RWPE1 (cell line): Measurements from ENCODE around the gene ANO2.

Source experiments
- CTCF ChIA-PET: fragments of 350-600 bp; sonication (Branson Sonifier 250); formaldehyde crosslinking; extraction: SDS; loops from one replicate; lab custom pipeline; 2021; lab: Yijun Ruan, JAX
- POLR2A ChIA-PET: fragments of 400-600 bp; formaldehyde crosslinking; extraction: SDS; loops from one replicate; lab custom pipeline; 2020; ENCODE audit warnings: antibody characterized with exemption; ENCODE audit not compliant: low non-redundant PET; lab: Yijun Ruan, JAX
- DNase-seq: peaks from one replicate; pipeline ENCODE4 v3.0.0; 2012; ENCODE audit warnings: low spot score
- H3K27ac ChIP-seq: fragments of 450-650 bp; 2 replicates; pipeline ENCODE4 v1.5.1; 2017
- CTCF ChIP-seq: fragments of 450-650 bp; conservative IDR thresholded peaks from 2 replicates; pipeline ENCODE4 v1.5.1; 2017; ENCODE audit warnings: low read depth, mild to moderate bottlenecking

The ANO2 gene

GRCh38 chr12:5808981-5809380 lies 136.1 kb downstream of the ANO2 start:
- ChIA-PET POLR2A (no interaction called here), CTCF (no interaction called here)
- DNase-seq = peak; percentile 26
- no peak overlapping the region for H3K27ac ChIP-seq
- no peak for TF ChIP-seq CTCF

- no peak for TF ChIP-seq CTCF
- ChIA-PET CTCF (interaction anchor here (0.6 kb wide), 1 partner anchor 20 kb away, joined by 4 read pairs; no protein-coding TSS in a partner anchor), POLR2A (no interaction called here)
- no peak overlapping the region for H3K27ac ChIP-seq
- no peak for DNase-seq
Measured at GRCh38 chr12:5807514-5808219, 137.4 kb downstream of the ANO2 start.

- TF ChIP-seq CTCF = no peak
Measured at GRCh38 chr12:5807090-5807414, 138.0 kb downstream of the ANO2 start.

DNA sequence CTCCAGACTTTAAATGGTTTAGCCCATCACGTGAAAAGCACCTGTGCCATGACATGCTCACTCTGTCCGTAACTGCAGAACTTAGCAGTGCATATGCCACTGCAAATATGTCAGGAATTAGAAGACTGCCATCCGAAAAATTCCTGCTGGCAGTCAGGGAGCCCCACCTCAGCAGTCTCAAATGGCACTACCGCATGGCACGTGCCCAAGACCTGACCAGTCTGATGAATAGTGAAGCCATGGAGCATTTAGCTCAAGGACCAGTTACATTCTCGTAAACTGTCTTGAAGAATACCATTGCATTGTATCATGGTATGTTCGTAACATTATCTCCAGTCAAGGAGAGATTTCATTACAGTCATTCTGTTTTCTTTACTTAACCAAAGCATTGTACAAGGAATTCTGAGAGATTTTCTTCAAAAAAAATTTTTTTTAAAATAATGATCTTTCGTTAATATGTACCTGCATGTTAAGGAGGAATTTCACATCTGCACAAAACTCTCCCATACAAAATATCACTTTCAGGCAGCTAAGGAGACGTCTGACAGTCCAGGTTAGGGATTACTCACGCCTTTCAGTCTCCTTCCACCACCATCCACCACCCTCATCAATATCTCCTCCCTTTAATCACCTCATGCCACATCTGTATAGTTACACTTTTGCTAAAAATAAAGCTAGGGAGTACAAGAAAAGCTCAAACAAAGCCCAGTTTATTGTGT lies 138.5 kb downstream of the ANO2 start:
- H3K27ac ChIP-seq = no peak overlapping the region
- DNase-seq = no peak
- no peak for TF ChIP-seq CTCF
- ChIA-PET CTCF (interaction anchor here (0.6 kb wide), 1 partner anchor 21 kb away, joined by 4 read pairs; no protein-coding TSS in a partner anchor), POLR2A (no interaction called here)

More at GRCh38 chr12:5807090-5807414, 138.0 kb downstream of the ANO2 start:
- peak; percentile 3 for DNase-seq
- CTCF ChIA-PET = interaction anchor here (0.6 kb wide), 1 partner anchor 20 kb away, joined by 4 read pairs; no protein-coding TSS in a partner anchor
- H3K27ac ChIP-seq = no peak overlapping the region
- POLR2A ChIA-PET = no interaction called here

DNA sequence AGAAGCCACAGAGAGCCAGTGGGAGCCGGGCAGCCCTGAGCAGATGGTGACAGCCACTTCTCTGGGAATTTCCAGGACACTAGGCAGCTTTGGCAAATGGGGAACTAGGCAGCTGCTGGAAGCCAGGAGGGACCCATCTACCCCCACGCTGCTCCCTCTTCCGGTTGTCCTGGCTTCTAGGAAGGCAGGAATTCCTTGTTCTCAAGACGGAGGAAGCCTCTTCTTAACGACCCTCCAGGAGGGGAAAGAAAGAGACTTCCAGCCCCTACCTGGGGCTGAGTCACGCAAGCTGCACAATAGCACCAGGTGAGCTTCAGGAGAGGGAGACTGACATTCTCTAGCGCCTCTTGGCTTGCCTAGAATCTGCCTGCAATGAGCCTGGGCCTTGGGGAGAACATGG lies 141.5 kb downstream of the ANO2 start:
- CTCF ChIA-PET = no interaction called here
- TF ChIP-seq CTCF = no peak
- POLR2A ChIA-PET = no interaction called here
- no peak overlapping the region for H3K27ac ChIP-seq
- no peak for DNase-seq

GRCh38 chr12:5798242-5799015 lies 146.6 kb downstream of the ANO2 start:
- no peak overlapping the region for H3K27ac ChIP-seq
- DNase-seq = no peak
- TF ChIP-seq CTCF = no peak
- CTCF ChIA-PET = interaction anchor here (0.7 kb wide), 1 partner anchor 132 kb away, joined by 3 read pairs; no protein-coding TSS in a partner anchor
- POLR2A ChIA-PET = no interaction called here
